Muscle layer of colon (tissue), 2 donors: ENCODE data around the gene CYFIP2.

Experiments
- H3K27ac ChIP-seq: one replicate; pipeline ENCODE4 v1.7.0; 2013; ENCODE audit warnings: low read depth, mild to moderate bottlenecking, low read length, moderate library complexity
- H3K27me3 ChIP-seq, 2 donors: one replicate each; pipeline ENCODE4 v1.7.0; 2013; ENCODE audit warnings: low read length in 2 of 2, mild to moderate bottlenecking in 2 of 2; ENCODE audit not compliant: insufficient read depth in 2 of 2, control insufficient read depth in 1 of 2
- H3K36me3 ChIP-seq: one replicate; pipeline ENCODE4 v1.7.0; 2013; ENCODE audit warnings: mild to moderate bottlenecking, low read length; ENCODE audit not compliant: insufficient read depth
- H3K4me1 ChIP-seq: one replicate; pipeline ENCODE4 v1.7.0; 2013; ENCODE audit warnings: mild to moderate bottlenecking, low read length; ENCODE audit not compliant: insufficient read depth
- H3K4me3 ChIP-seq, 2 donors: one replicate each; pipeline ENCODE4 v1.7.0; 2013; ENCODE audit warnings: low read length in 2 of 2, low read depth in 1 of 2, mild to moderate bottlenecking in 1 of 2, moderate library complexity in 1 of 2
- H3K9ac ChIP-seq: one replicate; pipeline ENCODE4 v1.7.0; 2013; ENCODE audit warnings: low read length
- H3K9me3 ChIP-seq: one replicate; pipeline ENCODE4 v1.7.0; 2013; ENCODE audit warnings: mild to moderate bottlenecking, low read length
- donor health status: abdominal sarcoma.
- donor health status: Adenocarcinoma of cecum.

Gene CYFIP2

DNA sequence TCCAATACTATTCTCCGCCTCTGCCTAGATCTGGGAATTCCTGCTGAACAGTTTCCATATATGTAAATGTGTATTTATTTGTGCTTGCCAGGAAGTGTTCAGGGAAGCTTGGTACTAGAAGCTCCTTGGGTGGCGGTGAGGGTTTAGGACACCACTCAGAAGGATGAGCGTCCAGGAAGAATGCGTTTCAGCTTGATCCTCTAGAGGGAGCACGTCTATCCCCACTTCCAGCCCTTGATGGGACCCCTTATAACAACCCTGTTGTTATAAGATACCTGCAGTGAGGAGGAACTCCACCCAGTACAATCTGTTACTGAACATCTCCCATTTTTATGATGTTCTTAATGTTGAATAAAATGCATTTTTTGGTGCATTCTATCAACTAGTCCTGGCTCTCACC is 88.9 kb downstream of the CYFIP2 start:
- H3K36me3 ChIP-seq, result no peaks in the 10 kb centered on the region
- H3K9ac ChIP-seq, result no peak overlapping the region
- no peak overlapping the region for H3K4me3 ChIP-seq
- H3K4me1 ChIP-seq, result no peaks in the 10 kb centered on the region
- no peak overlapping the region for H3K27ac ChIP-seq
- no peaks in the 10 kb centered on the region for H3K27me3 ChIP-seq
- H3K9me3 ChIP-seq, result no peaks in the 10 kb centered on the region

DNA sequence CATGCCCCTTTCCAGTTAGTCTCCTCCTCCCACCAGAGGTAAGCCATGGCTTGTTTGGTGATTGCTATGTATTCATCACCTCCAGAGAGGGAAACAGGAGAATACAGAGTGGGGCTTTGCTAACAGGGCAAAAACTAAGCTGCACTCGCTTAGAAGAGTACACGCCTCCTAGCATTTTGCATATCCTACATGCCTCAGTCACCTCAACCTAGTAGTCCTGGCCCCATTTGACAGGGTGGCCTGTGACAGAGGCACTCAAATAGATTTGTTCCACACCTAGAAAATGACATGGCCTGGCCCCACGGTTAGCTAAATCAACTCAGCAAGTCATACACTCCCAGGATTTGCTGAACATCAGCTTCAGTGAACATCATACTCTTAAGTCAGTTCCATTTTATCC is 90.7 kb downstream of the CYFIP2 start:
- H3K27me3 ChIP-seq, result no peaks in the 10 kb centered on the region
- H3K4me1 ChIP-seq, result no peaks in the 10 kb centered on the region
- H3K36me3 ChIP-seq, result no peaks in the 10 kb centered on the region

GRCh38 chr5:157357823-157358222 is 91.9 kb downstream of the CYFIP2 start:
- no peak overlapping the region for H3K4me3 ChIP-seq
- no peaks in the 10 kb centered on the region for H3K9me3 ChIP-seq
- peaks cover 6% of the 10 kb centered on the region for H3K4me1 ChIP-seq
- H3K36me3 ChIP-seq, result no peaks in the 10 kb centered on the region
- no peak overlapping the region for H3K9ac ChIP-seq
- H3K27ac ChIP-seq, result no peak overlapping the region
- no peaks in the 10 kb centered on the region for H3K27me3 ChIP-seq

More for the DNA sequence above, 90.7 kb downstream of the CYFIP2 start:
- H3K9me3 ChIP-seq, result no peaks in the 10 kb centered on the region
- no peak overlapping the region for H3K27ac ChIP-seq
- H3K4me3 ChIP-seq, result no peak overlapping the region
- H3K9ac ChIP-seq, result no peak overlapping the region

GRCh38 chr5:157358871-157359270 is 92.9 kb downstream of the CYFIP2 start:
- Histone ChIP-seq H3K9me3 (no peaks in the 10 kb centered on the region), H3K27me3 (no peaks in the 10 kb centered on the region), H3K4me3 (no peak overlapping the region), H3K4me1 (peaks cover 6% of the 10 kb centered on the region), H3K36me3 (no peaks in the 10 kb centered on the region), H3K9ac (no peak overlapping the region), H3K27ac (no peak overlapping the region)

DNA sequence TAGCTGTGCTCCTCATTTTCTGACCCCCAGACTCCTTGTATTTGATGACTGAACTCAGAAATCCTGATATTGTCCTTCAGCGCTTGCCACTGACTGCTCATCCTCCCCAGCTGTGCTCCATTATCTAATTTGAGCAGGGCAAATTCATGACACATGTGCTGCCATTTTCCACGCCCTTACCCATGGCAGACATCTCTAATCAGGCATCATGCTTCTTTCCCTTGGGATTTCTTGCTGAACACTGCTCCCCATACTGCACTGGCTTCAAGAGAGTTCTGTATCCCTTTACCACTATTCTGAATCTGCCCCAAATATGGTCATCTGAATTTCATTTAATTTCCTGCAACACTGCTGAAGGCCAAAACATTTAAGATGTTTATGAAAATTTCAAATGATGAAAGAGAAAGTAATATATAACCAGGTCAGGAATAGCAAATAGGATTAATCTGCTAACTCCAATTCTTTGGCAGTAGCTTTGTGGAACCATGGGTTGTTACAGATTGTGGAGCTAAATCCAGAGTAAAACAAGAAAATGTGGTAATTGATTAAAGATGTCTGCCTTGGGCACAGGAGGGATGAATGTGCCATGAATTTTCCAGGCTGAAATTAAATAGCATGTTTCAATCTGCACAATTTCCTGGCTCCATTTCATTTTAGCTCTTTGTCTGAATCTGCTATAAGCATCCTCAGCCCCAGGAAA is 93.6 kb downstream of the CYFIP2 start:
- Histone ChIP-seq H3K9ac (no peak overlapping the region), H3K4me3 (no peak overlapping the region), H3K9me3 (no peaks in the 10 kb centered on the region), H3K4me1 (peaks cover 6% of the 10 kb centered on the region), H3K27me3 (no peaks in the 10 kb centered on the region), H3K36me3 (no peaks in the 10 kb centered on the region), H3K27ac (no peak overlapping the region)

GRCh38 chr5:157362012-157362411 is 96.1 kb downstream of the CYFIP2 start:
- Histone ChIP-seq H3K4me1 (peaks cover 21% of the 10 kb centered on the region), H3K36me3 (no peaks in the 10 kb centered on the region), H3K9ac (no peak overlapping the region), H3K4me3 (no peak overlapping the region), H3K9me3 (no peaks in the 10 kb centered on the region), H3K27ac (no peak overlapping the region), H3K27me3 (no peaks in the 10 kb centered on the region)

DNA sequence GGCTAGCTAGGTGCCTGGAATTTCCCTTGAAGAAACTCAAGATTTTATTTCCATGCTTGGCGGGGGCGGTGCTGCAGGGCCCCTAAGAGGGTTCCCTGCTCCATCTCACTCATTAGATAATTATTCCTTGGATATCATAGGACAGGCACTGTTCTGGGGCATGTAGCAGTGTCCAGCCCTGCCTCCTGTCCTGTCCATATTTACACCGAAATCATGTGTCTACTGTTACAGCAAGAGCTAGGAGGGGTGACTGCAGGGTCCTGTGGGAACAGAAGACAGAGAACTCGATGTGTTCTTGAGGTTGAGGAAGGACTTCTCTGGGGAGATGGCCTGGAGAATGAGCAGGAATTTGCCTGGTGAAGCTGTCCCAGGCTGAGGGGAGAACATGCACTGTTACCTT is 96.6 kb downstream of the CYFIP2 start:
- no peak overlapping the region for H3K9ac ChIP-seq
- no peak overlapping the region for H3K4me3 ChIP-seq
- H3K27me3 ChIP-seq, result no peaks in the 10 kb centered on the region
- H3K27ac ChIP-seq, result no peak overlapping the region
- peaks cover 25% of the 10 kb centered on the region for H3K4me1 ChIP-seq
- no peaks in the 10 kb centered on the region for H3K36me3 ChIP-seq
- no peaks in the 10 kb centered on the region for H3K9me3 ChIP-seq

DNA sequence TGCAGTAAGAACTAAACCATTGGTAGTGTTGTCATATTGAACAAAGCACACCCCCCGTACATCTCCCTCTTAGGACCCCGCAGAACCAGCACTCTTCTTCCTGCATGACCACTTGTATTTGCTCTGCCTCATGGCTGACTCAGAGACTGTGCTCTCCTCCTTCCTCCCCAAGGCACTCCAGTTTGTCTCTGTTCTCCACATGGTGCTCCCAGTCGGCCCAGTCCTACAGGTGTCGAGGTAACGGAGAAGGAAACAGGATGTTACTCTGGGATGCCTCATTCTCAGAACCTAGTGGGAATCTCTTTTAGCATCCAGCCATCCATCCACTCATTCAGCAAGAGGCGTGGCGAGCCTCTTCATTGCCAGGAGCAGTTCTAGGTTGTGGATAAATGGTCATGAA is 97.1 kb downstream of the CYFIP2 start:
- Histone ChIP-seq H3K36me3 (no peaks in the 10 kb centered on the region), H3K9ac (no peak overlapping the region), H3K4me3 (no peak overlapping the region)

DNA sequence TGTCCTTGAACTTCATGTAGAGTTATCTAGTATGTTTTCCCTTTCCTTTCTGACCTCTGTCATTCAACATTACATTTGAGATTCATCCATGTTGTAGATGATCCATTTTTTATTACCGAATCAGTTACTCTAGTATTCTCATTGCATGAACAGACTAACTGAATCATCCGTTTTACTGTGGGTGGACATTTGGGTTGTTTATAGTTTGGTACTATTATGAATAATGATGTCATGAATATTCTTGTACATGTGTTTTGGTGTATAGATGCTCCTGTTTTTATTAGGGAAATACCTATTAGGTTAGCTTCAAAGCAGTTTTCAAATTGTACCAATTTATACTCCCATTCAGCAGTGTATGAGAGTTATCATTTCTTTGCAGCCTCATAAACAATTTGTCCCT is 99.8 kb downstream of the CYFIP2 start:
- H3K4me3 ChIP-seq, result no peak overlapping the region
- H3K36me3 ChIP-seq, result no peaks in the 10 kb centered on the region
- peaks cover 51% of the 10 kb centered on the region for H3K4me1 ChIP-seq
- H3K27ac ChIP-seq, result peak overlapping the region; percentile 77
- H3K9me3 ChIP-seq, result no peaks in the 10 kb centered on the region
- no peak overlapping the region for H3K9ac ChIP-seq
- no peaks in the 10 kb centered on the region for H3K27me3 ChIP-seq

More for the DNA sequence above, 97.1 kb downstream of the CYFIP2 start:
- no peaks in the 10 kb centered on the region for H3K9me3 ChIP-seq
- no peak overlapping the region for H3K27ac ChIP-seq
- no peaks in the 10 kb centered on the region for H3K27me3 ChIP-seq
- peaks cover 28% of the 10 kb centered on the region for H3K4me1 ChIP-seq

DNA sequence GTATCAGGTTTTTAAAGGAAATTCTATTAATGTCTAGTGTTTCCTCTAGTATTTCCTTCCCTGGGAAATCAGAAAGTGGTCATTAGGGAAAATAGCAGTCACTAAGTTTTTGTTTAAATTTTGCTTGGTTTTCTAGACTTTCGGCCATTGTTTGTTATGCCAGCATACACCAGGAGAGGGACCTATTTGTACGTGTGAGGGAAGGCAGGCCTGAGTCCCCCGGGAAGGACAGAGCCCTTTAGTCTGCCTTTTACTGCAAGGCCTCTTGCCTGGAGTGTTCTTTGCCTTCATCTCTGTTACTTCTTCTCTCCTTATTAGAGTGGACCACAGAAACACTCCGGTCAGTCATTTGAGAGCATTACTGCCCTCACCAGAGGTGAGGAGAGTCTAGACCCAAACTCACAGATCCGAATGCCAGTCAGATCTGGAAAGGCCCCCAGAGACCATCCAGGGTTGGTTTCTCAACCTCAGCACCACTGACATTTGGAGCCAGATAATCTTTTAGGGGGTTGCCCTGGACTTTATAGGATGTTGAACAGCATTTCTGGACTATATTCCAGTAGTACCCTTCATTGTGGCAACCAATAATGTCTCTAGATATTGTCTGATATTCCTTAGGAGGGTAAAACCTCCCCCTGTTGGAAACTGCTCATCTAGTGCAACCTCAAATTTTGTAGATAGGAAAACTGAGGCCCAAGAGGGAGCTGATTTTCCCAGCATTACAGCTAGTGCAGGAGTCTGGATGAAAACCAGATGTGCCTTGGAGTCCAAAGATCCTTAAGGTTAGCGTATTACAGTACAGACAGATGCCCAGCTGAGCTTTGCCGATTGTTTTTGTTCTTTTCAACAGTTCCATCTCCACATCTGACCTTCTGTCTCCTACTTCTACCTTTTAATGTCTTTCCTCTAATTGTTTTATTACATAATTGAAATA is 101.1 kb downstream of the CYFIP2 start:
- H3K9ac ChIP-seq, result no peak overlapping the region
- no peaks in the 10 kb centered on the region for H3K9me3 ChIP-seq
- peak overlapping the region; percentile 77 for H3K27ac ChIP-seq

GRCh38 chr5:157369507-157369906 is 103.6 kb downstream of the CYFIP2 start:
- Histone ChIP-seq H3K36me3 (no peaks in the 10 kb centered on the region), H3K9ac (no peak overlapping the region), H3K4me3 (no peak overlapping the region), H3K4me1 (peaks cover 61% of the 10 kb centered on the region), H3K27me3 (no peaks in the 10 kb centered on the region), H3K9me3 (no peaks in the 10 kb centered on the region), H3K27ac (peak overlapping the region; percentile 74)

More for the DNA sequence above, 101.1 kb downstream of the CYFIP2 start:
- Histone ChIP-seq H3K36me3 (no peaks in the 10 kb centered on the region), H3K4me1 (peaks cover 57% of the 10 kb centered on the region), H3K4me3 (no peak overlapping the region), H3K27me3 (no peaks in the 10 kb centered on the region)
